Left hindlimb (tissue), 1 donor: ENCODE data around the gene SLC23A2.

ENCODE experiments used
- DNase-seq: peaks from one replicate; pipeline ENCODE4 v3.0.0-alpha.2; 2018

SLC23A2 gene

DNA sequence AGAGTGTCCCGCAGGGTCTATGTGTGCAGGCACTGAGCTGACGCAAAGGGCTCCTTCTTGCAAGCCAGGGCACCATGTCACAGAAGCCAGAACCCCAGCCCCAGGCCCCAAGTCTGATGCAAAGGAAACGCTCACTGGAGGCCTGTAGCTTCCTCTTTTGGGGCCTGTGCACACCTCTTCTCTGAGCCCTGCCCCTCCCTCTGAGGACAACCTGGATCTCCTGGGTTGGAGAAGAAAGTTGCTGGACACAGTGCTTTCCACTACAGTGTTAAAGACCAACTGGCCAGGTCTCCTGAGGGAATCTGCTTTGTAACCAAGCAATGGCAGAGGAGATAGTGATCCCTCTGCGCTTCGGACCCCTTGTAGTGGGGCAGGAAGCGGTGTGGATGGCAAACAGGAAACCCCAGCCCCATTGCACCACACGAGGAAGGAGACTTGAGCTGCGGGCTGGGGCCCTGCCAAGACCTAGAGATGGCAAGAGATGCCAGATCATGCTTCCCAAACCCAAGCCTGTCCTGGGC is 189.6 kb downstream of the SLC23A2 start:
- no peak for DNase-seq

DNA sequence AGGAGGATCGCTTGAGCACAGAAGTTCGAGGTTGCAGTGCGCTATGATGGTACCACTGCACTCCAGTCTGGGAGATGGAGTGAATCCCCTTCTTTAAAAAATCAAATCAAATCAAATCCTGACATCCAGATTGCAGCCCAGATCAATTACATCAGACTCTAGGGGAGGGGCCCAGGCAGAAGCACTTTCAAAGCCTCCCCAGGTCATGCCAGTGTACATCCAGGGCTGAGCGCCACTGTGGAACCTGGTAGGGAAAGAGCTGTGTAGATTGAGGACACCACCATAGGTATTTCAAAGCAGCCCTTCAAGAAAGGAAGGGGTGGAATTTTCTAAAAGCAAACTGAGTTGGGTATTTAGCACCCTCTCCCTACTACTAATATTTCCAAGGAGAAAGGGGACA is 190.1 kb downstream of the SLC23A2 start:
- DNase-seq, result no peak

DNA sequence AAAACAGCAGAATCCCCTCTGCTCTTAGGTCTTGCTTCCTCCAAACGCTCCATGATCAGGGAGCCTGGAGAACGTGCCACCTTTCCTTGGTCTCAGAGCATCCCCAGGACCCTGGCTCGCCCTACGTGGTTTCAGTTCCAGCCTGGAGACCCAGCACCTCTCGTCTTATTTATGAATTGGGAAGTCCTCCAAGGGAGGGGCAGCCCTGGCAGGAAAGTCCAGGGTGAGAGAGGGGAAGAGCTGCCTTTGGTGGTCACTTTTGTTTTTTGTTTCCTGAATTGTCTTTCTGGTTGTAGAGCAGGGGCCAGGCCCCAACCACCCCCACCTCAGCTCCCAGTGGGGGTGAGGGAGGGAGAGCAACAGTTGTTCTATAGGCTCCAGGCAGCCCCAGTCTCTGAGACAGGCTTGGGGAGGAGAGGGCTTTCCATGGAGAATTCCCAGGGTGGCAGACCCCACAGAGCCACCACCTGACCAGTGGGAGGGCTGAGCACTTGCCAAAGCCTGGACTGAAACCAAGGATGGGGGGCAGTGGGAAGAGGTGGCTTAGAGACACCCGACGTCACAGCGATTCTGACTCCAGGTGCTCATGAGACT is 190.8 kb downstream of the SLC23A2 start:
- no peak for DNase-seq

DNA sequence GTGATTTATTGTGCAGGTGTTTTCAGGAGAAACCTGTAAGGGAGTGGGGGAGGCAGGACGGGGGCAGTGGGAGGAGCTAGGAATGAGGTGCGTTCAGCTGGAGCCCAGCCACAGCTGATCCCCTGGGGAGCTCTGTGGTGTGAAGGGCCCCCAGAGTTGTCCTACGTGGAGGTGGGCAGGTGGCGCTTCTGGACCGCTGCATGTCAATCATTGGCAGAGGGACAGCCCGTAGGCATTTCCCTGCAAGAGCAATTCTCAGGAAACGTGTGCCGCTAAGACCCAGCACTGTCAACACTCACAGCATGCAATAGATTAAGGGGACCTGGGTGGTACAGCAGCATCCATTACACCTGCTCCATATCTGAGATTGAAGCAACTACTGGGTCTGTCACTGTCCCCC is 191.6 kb downstream of the SLC23A2 start:
- DNase-seq, result no peak

DNA sequence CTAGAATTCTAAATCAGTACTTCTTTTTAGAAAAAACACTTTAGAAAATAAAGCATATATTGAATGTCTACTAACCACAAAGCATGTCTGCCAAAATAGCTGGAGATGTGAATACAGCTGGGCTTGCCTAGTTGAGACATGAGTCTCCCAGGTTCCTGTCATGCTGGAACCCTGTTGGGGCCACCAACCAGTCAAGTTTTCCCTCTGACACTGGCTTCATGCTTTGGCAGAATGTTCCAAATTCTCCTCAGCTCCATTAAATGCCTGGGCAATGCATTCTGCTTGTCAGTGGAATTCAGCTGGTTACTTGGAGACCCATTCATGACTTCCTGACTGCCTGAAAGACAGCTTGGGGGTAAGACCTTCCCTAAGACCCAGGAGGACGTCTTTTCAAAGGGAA is 192.4 kb downstream of the SLC23A2 start:
- DNase-seq, result no peak

DNA sequence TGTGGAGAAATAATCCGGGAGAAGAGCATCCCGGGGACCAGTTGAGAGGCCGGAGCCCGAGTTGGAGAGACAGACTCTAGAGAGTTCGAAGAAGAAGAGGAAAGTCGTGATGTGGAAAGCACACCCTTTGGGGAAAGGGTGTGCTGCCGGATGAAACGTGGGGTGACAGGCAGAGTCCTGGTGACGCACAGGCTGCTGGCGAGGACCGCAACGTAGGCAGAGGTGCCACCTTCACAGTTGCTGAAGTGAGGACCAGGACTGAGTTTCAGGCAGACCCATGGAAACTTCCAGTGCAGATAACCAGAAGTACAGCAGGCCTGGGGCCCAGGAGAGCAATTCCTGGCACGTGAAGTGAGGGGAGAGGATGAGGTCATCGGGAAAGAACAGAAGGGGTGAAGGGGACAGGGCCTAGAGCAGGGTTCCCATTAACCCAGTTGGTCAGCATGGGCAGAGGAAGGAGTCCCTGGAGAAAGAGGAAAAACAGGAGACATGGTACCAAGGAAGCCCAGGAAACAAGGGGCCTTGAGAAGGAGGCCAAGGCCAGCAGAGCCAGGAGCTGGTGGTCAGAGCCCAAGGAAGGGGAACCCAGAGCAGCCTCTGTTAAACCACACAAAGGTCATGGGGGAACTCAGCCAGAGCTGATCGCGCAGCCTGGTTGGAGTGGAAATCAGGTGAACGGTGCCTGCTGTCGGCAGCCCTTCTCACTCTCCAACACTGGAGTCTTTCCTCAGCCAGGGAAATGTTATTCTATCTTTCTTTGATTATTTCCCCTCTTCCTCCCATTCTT is 195.5 kb downstream of the SLC23A2 start:
- no peak for DNase-seq

DNA sequence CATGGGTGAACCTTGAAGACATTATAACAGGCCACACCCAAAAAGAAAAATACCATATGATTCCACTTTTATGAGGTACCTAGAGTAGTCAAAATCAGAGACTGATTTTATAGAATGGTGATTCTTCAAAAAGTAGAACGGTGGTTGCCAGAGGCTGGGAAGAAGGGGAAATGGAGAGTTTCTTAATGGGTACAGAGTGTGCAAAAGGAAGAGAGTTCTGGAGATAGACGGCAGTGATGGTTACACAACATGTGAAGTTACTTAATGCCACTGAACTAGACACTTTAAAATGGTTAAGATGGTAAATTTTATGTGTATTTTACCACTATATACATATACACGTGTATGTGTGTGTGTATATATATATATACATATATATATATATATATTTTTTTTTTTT is 198.8 kb downstream of the SLC23A2 start:
- no peak for DNase-seq
